Parathyroid adenoma (tissue), 2 donors: ENCODE measurements around the gene HDAC9.

ENCODE experiments used
- H2AFZ ChIP-seq: fragments of 300-600 bp; sonication (generic); one replicate; pipeline ENCODE4 v1.7.0; 2017; ENCODE audit warnings: antibody characterized with exemption, mild to moderate bottlenecking
- H3K27ac ChIP-seq: fragments of 300-600 bp; sonication (generic); one replicate; pipeline ENCODE4 v1.7.0; 2017
- H3K27me3 ChIP-seq: fragments of 300-600 bp; sonication (generic); one replicate; pipeline ENCODE4 v1.7.0; 2017; ENCODE audit warnings: low read length; ENCODE audit not compliant: control insufficient read depth, insufficient read depth
- H3K36me3 ChIP-seq: fragments of 300-600 bp; sonication (generic); one replicate; pipeline ENCODE4 v1.7.0; 2017; ENCODE audit warnings: low read length; ENCODE audit not compliant: control insufficient read depth, insufficient read depth
- H3K4me1 ChIP-seq: fragments of 300-600 bp; sonication (generic); one replicate; pipeline ENCODE4 v1.7.0; 2017; ENCODE audit warnings: control low read depth
- H3K4me2 ChIP-seq: fragments of 300-600 bp; sonication (generic); one replicate; pipeline ENCODE4 v1.7.0; 2017; ENCODE audit warnings: low read length
- H3K4me3 ChIP-seq: fragments of 300-600 bp; sonication (generic); one replicate; pipeline ENCODE4 v1.7.0; 2017; ENCODE audit warnings: low read depth, low read length
- H3K79me2 ChIP-seq: fragments of 300-600 bp; sonication (generic); one replicate; pipeline ENCODE4 v1.7.0; 2017; ENCODE audit warnings: control low read depth
- H3K9ac ChIP-seq: fragments of 300-600 bp; sonication (generic); one replicate; pipeline ENCODE4 v1.7.0; 2017; ENCODE audit warnings: mild to moderate bottlenecking
- H3K9me3 ChIP-seq: fragments of 300-600 bp; sonication (generic); one replicate; pipeline ENCODE4 v1.7.0; 2017; ENCODE audit warnings: low read length; ENCODE audit not compliant: control insufficient read depth
- CTCF ChIP-seq: fragments of 300-600 bp; sonication (generic); IDR thresholded peaks from one replicate; pipeline ENCODE4 v1.7.0; 2017; ENCODE audit warnings: antibody characterized with exemption, mild to moderate bottlenecking
- donor health status: primary hyperparathyroidism.

Gene HDAC9

GRCh38 chr7:18541181-18541870, 45.8 kb downstream of the HDAC9 start:
- Histone ChIP-seq H3K27ac (no peak overlapping the region), H3K4me2 (peak overlapping the region; percentile 56), H3K36me3 (no peaks in the 10 kb centered on the region), H2AFZ (peak overlapping the region; percentile 2), H3K9ac (no peak overlapping the region), H3K4me1 (no peaks in the 10 kb centered on the region), H3K9me3 (no peaks in the 10 kb centered on the region), H3K27me3 (no peaks in the 10 kb centered on the region), H3K4me3 (no peak overlapping the region), H3K79me2 (no peaks in the 10 kb centered on the region)
- no peak for TF ChIP-seq CTCF

GRCh38 chr7:18541871-18542212, 46.3 kb downstream of the HDAC9 start:
- no peak overlapping the region for H3K27ac ChIP-seq

GRCh38 chr7:18546576-18546975, 51.0 kb downstream of the HDAC9 start:
- H3K9me3 ChIP-seq = no peaks in the 10 kb centered on the region
- H3K4me3 ChIP-seq = no peak overlapping the region
- no peaks in the 10 kb centered on the region for H3K27me3 ChIP-seq
- H2AFZ ChIP-seq = no peak overlapping the region
- no peak overlapping the region for H3K9ac ChIP-seq
- no peaks in the 10 kb centered on the region for H3K36me3 ChIP-seq
- H3K4me2 ChIP-seq = no peak overlapping the region
- no peaks in the 10 kb centered on the region for H3K79me2 ChIP-seq
- no peak for TF ChIP-seq CTCF
- no peaks in the 10 kb centered on the region for H3K4me1 ChIP-seq
- H3K27ac ChIP-seq = no peak overlapping the region

More at GRCh38 chr7:18541871-18542212, 46.3 kb downstream of the HDAC9 start:
- H3K4me2 ChIP-seq = no peak overlapping the region
- H3K36me3 ChIP-seq = no peaks in the 10 kb centered on the region
- H2AFZ ChIP-seq = no peak overlapping the region
- no peak for TF ChIP-seq CTCF
- H3K79me2 ChIP-seq = no peaks in the 10 kb centered on the region
- H3K9ac ChIP-seq = no peak overlapping the region
- no peaks in the 10 kb centered on the region for H3K27me3 ChIP-seq
- no peaks in the 10 kb centered on the region for H3K4me1 ChIP-seq
- no peak overlapping the region for H3K4me3 ChIP-seq
- no peaks in the 10 kb centered on the region for H3K9me3 ChIP-seq

GRCh38 chr7:18547509-18548187, 52.1 kb downstream of the HDAC9 start:
- Histone ChIP-seq H3K27ac (no peak overlapping the region), H3K27me3 (no peaks in the 10 kb centered on the region), H3K9me3 (no peaks in the 10 kb centered on the region), H2AFZ (no peak overlapping the region), H3K9ac (no peak overlapping the region), H3K4me3 (no peak overlapping the region), H3K36me3 (no peaks in the 10 kb centered on the region), H3K79me2 (no peaks in the 10 kb centered on the region), H3K4me2 (no peak overlapping the region), H3K4me1 (no peaks in the 10 kb centered on the region)
- TF ChIP-seq CTCF = no peak

- no peak for TF ChIP-seq CTCF
- Histone ChIP-seq H3K36me3 (no peaks in the 10 kb centered on the region), H3K4me1 (no peaks in the 10 kb centered on the region)
Measured at GRCh38 chr7:18548534-18548933, 53.0 kb downstream of the HDAC9 start.

More at GRCh38 chr7:18548534-18548933, 53.0 kb downstream of the HDAC9 start:
- H2AFZ ChIP-seq = no peak overlapping the region
- no peak overlapping the region for H3K9ac ChIP-seq
- H3K27me3 ChIP-seq = no peaks in the 10 kb centered on the region
- H3K79me2 ChIP-seq = no peaks in the 10 kb centered on the region
- no peak overlapping the region for H3K4me3 ChIP-seq
- H3K27ac ChIP-seq = no peak overlapping the region
- H3K9me3 ChIP-seq = no peaks in the 10 kb centered on the region
- no peak overlapping the region for H3K4me2 ChIP-seq
